C4-2B (cell line): ENCODE data around the gene NCMAP.

Experiments used
- ZFX ChIP-seq: fragments of 450-650 bp; IDR thresholded peaks from 2 replicates; pipeline ENCODE4 v1.6.1; 2017
- TF ChIP-seq, protein P1 (sequence below): fragments of 450-650 bp; conservative IDR thresholded peaks from 2 replicates; pipeline ENCODE4 v1.5.1; 2017; ENCODE audit warnings: mild to moderate bottlenecking

- TF ChIP-seq, protein P1, sequence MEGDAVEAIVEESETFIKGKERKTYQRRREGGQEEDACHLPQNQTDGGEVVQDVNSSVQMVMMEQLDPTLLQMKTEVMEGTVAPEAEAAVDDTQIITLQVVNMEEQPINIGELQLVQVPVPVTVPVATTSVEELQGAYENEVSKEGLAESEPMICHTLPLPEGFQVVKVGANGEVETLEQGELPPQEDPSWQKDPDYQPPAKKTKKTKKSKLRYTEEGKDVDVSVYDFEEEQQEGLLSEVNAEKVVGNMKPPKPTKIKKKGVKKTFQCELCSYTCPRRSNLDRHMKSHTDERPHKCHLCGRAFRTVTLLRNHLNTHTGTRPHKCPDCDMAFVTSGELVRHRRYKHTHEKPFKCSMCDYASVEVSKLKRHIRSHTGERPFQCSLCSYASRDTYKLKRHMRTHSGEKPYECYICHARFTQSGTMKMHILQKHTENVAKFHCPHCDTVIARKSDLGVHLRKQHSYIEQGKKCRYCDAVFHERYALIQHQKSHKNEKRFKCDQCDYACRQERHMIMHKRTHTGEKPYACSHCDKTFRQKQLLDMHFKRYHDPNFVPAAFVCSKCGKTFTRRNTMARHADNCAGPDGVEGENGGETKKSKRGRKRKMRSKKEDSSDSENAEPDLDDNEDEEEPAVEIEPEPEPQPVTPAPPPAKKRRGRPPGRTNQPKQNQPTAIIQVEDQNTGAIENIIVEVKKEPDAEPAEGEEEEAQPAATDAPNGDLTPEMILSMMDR, result no peak
- TF ChIP-seq ZFX, result no peak
These were observed 20.1 kb upstream of the NCMAP start for GRCh38 chr1:24535778-24536177.
